Measurements from ENCODE around the gene ADK.

ADK gene

GRCh38 chr10:74624501-74624900 lies 473.5 kb downstream of the ADK start:
- DNase-seq (ENCODE audit: low spot score in 2 of 2) (no peak), ATAC-seq (replicated peaks; ENCODE audit: extremely low read depth, poor library complexity, severe bottlenecking) (no peak)
- Mint-ChIP-seq H3K36me3 (ENCODE audit: insufficient read depth) (peaks cover 4% of the 10 kb centered on the region), H3K27ac (ENCODE audit: low read depth) (no peak overlapping the region), H3K9me3 (no peaks in the 10 kb centered on the region), H3K27me3 (no peaks in the 10 kb centered on the region), H3K4me3 (no peak overlapping the region), H3K4me1 (no peaks in the 10 kb centered on the region)

- Mint-ChIP-seq H3K36me3 (ENCODE audit: insufficient read depth) (peaks cover 2% of the 10 kb centered on the region), H3K4me1 (no peaks in the 10 kb centered on the region), H3K4me3 (no peak overlapping the region), H3K9me3 (peaks cover 3% of the 10 kb centered on the region), H3K27ac (ENCODE audit: low read depth) (no peak overlapping the region), H3K27me3 (no peaks in the 10 kb centered on the region)
- no peak for DNase-seq (ENCODE audit: low spot score in 2 of 2)
- ATAC-seq (replicated peaks; ENCODE audit: extremely low read depth, poor library complexity, severe bottlenecking) = no peak
Observed at GRCh38 chr10:74628136-74628535, 477.1 kb downstream of the ADK start.

GRCh38 chr10:74634995-74635536 lies 484.0 kb downstream of the ADK start:
- DNase-seq (ENCODE audit: low spot score in 2 of 2) (no peak), ATAC-seq (replicated peaks; ENCODE audit: extremely low read depth, poor library complexity, severe bottlenecking) (no peak)
- peaks cover 14% of the 10 kb centered on the region for H3K9me3 Mint-ChIP-seq
- H3K4me1 Mint-ChIP-seq = no peaks in the 10 kb centered on the region
- H3K4me3 Mint-ChIP-seq = no peak overlapping the region
- H3K27ac Mint-ChIP-seq (ENCODE audit: low read depth) = no peak overlapping the region
- H3K27me3 Mint-ChIP-seq = no peaks in the 10 kb centered on the region
- H3K36me3 Mint-ChIP-seq (ENCODE audit: insufficient read depth) = peaks cover 2% of the 10 kb centered on the region

GRCh38 chr10:74635655-74636054 lies 484.6 kb downstream of the ADK start:
- Mint-ChIP-seq H3K4me3 (no peak overlapping the region), H3K9me3 (peaks cover 14% of the 10 kb centered on the region), H3K4me1 (no peaks in the 10 kb centered on the region), H3K27me3 (no peaks in the 10 kb centered on the region), H3K36me3 (ENCODE audit: insufficient read depth) (no peaks in the 10 kb centered on the region), H3K27ac (ENCODE audit: low read depth) (no peak overlapping the region)
- DNase-seq (ENCODE audit: low spot score in 2 of 2) (no peak), ATAC-seq (replicated peaks; ENCODE audit: extremely low read depth, poor library complexity, severe bottlenecking) (no peak)

- no peak overlapping the region for H3K4me3 Mint-ChIP-seq
- peaks cover 11% of the 10 kb centered on the region for H3K9me3 Mint-ChIP-seq
- H3K27me3 Mint-ChIP-seq = no peaks in the 10 kb centered on the region
- no peak for ATAC-seq (replicated peaks; ENCODE audit: extremely low read depth, poor library complexity, severe bottlenecking)
- no peaks in the 10 kb centered on the region for H3K4me1 Mint-ChIP-seq
- no peak overlapping the region for H3K27ac Mint-ChIP-seq (ENCODE audit: low read depth)
- no peaks in the 10 kb centered on the region for H3K36me3 Mint-ChIP-seq (ENCODE audit: insufficient read depth)
- no peak for DNase-seq (ENCODE audit: low spot score in 2 of 2)
Observed at GRCh38 chr10:74637685-74638084, 486.7 kb downstream of the ADK start.

GRCh38 chr10:74640134-74640921 lies 489.3 kb downstream of the ADK start:
- Mint-ChIP-seq H3K27ac (ENCODE audit: low read depth) (no peak overlapping the region), H3K9me3 (no peaks in the 10 kb centered on the region), H3K4me3 (no peak overlapping the region), H3K4me1 (no peaks in the 10 kb centered on the region), H3K36me3 (ENCODE audit: insufficient read depth) (no peaks in the 10 kb centered on the region), H3K27me3 (no peaks in the 10 kb centered on the region)
- no peak for ATAC-seq (replicated peaks; ENCODE audit: extremely low read depth, poor library complexity, severe bottlenecking)
- DNase-seq (ENCODE audit: low spot score in 2 of 2) = no peak

- H3K36me3 Mint-ChIP-seq (ENCODE audit: insufficient read depth) = no peaks in the 10 kb centered on the region
- no peaks in the 10 kb centered on the region for H3K4me1 Mint-ChIP-seq
- no peaks in the 10 kb centered on the region for H3K27me3 Mint-ChIP-seq
- DNase-seq (ENCODE audit: low spot score in 2 of 2) (no peak), ATAC-seq (replicated peaks; ENCODE audit: extremely low read depth, poor library complexity, severe bottlenecking) (no peak)
- no peaks in the 10 kb centered on the region for H3K9me3 Mint-ChIP-seq
- no peak overlapping the region for H3K27ac Mint-ChIP-seq (ENCODE audit: low read depth)
- no peak overlapping the region for H3K4me3 Mint-ChIP-seq
Observed at GRCh38 chr10:74641659-74642058, 490.6 kb downstream of the ADK start.

- Mint-ChIP-seq H3K27me3 (no peaks in the 10 kb centered on the region), H3K36me3 (ENCODE audit: insufficient read depth) (no peaks in the 10 kb centered on the region), H3K4me1 (no peaks in the 10 kb centered on the region), H3K27ac (ENCODE audit: low read depth) (no peak overlapping the region), H3K9me3 (no peaks in the 10 kb centered on the region), H3K4me3 (no peak overlapping the region)
- DNase-seq (ENCODE audit: low spot score in 2 of 2) (no peak), ATAC-seq (replicated peaks; ENCODE audit: extremely low read depth, poor library complexity, severe bottlenecking) (no peak)
Observed at GRCh38 chr10:74642901-74643595, 492.0 kb downstream of the ADK start.

GRCh38 chr10:74643596-74643975 lies 492.6 kb downstream of the ADK start:
- no peaks in the 10 kb centered on the region for H3K27me3 Mint-ChIP-seq
- ATAC-seq (replicated peaks; ENCODE audit: extremely low read depth, poor library complexity, severe bottlenecking) (no peak), DNase-seq (ENCODE audit: low spot score in 2 of 2) (no peak)
- no peaks in the 10 kb centered on the region for H3K9me3 Mint-ChIP-seq
- no peaks in the 10 kb centered on the region for H3K4me1 Mint-ChIP-seq
- H3K4me3 Mint-ChIP-seq = no peak overlapping the region
- no peak overlapping the region for H3K27ac Mint-ChIP-seq (ENCODE audit: low read depth)
- H3K36me3 Mint-ChIP-seq (ENCODE audit: insufficient read depth) = no peaks in the 10 kb centered on the region

- Mint-ChIP-seq H3K27ac (ENCODE audit: low read depth) (no peak overlapping the region), H3K4me1 (no peaks in the 10 kb centered on the region), H3K4me3 (no peak overlapping the region), H3K9me3 (no peaks in the 10 kb centered on the region), H3K36me3 (ENCODE audit: insufficient read depth) (no peaks in the 10 kb centered on the region), H3K27me3 (no peaks in the 10 kb centered on the region)
- ATAC-seq (replicated peaks; ENCODE audit: extremely low read depth, poor library complexity, severe bottlenecking) = no peak
- no peak for DNase-seq (ENCODE audit: low spot score in 2 of 2)
Observed at GRCh38 chr10:74644738-74645137, 493.7 kb downstream of the ADK start.

GRCh38 chr10:74645692-74646091 lies 494.7 kb downstream of the ADK start:
- Mint-ChIP-seq H3K27me3 (no peaks in the 10 kb centered on the region), H3K36me3 (ENCODE audit: insufficient read depth) (no peaks in the 10 kb centered on the region), H3K27ac (ENCODE audit: low read depth) (no peak overlapping the region), H3K4me1 (no peaks in the 10 kb centered on the region), H3K9me3 (no peaks in the 10 kb centered on the region), H3K4me3 (no peak overlapping the region)
- ATAC-seq (replicated peaks; ENCODE audit: extremely low read depth, poor library complexity, severe bottlenecking) = no peak
- DNase-seq (ENCODE audit: low spot score in 2 of 2) = no peak

GRCh38 chr10:74650613-74651012 lies 499.6 kb downstream of the ADK start:
- H3K27me3 Mint-ChIP-seq = no peaks in the 10 kb centered on the region
- H3K4me1 Mint-ChIP-seq = peaks cover 5% of the 10 kb centered on the region
- H3K4me3 Mint-ChIP-seq = no peak overlapping the region
- no peaks in the 10 kb centered on the region for H3K36me3 Mint-ChIP-seq (ENCODE audit: insufficient read depth)
- ATAC-seq (replicated peaks; ENCODE audit: extremely low read depth, poor library complexity, severe bottlenecking) (no peak), DNase-seq (ENCODE audit: low spot score in 2 of 2) (no peak)
- no peak overlapping the region for H3K27ac Mint-ChIP-seq (ENCODE audit: low read depth)
- no peaks in the 10 kb centered on the region for H3K9me3 Mint-ChIP-seq

- Mint-ChIP-seq H3K4me3 (no peak overlapping the region), H3K4me1 (peaks cover 5% of the 10 kb centered on the region), H3K27ac (ENCODE audit: low read depth) (no peak overlapping the region), H3K27me3 (no peaks in the 10 kb centered on the region), H3K36me3 (ENCODE audit: insufficient read depth) (no peaks in the 10 kb centered on the region), H3K9me3 (no peaks in the 10 kb centered on the region)
- ATAC-seq (replicated peaks; ENCODE audit: extremely low read depth, poor library complexity, severe bottlenecking) = no peak
- DNase-seq (ENCODE audit: low spot score in 2 of 2) = no peak
Observed at GRCh38 chr10:74651565-74651964, 500.5 kb downstream of the ADK start.
